Measurements from ENCODE around the gene CXCL11.

CXCL11 gene

GRCh38 chr4:76035799-76036380 lies at the start of gene CXCL11:
Gene CXCL11 (minus strand): TSS chr4:76036070. CDS start chr4:76035987, 83 bp downstream.
- TF ChIP-seq, protein P1, sequence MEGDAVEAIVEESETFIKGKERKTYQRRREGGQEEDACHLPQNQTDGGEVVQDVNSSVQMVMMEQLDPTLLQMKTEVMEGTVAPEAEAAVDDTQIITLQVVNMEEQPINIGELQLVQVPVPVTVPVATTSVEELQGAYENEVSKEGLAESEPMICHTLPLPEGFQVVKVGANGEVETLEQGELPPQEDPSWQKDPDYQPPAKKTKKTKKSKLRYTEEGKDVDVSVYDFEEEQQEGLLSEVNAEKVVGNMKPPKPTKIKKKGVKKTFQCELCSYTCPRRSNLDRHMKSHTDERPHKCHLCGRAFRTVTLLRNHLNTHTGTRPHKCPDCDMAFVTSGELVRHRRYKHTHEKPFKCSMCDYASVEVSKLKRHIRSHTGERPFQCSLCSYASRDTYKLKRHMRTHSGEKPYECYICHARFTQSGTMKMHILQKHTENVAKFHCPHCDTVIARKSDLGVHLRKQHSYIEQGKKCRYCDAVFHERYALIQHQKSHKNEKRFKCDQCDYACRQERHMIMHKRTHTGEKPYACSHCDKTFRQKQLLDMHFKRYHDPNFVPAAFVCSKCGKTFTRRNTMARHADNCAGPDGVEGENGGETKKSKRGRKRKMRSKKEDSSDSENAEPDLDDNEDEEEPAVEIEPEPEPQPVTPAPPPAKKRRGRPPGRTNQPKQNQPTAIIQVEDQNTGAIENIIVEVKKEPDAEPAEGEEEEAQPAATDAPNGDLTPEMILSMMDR (IDR thresholded peaks at IDR 0.05; ENCODE audit: borderline replicate concordance, insufficient read depth, low read depth, low read length): no peak
- H3K4me3 ChIP-seq (ENCODE audit: low read depth, low read length): no peak within 1 kb of the TSS

DNA sequence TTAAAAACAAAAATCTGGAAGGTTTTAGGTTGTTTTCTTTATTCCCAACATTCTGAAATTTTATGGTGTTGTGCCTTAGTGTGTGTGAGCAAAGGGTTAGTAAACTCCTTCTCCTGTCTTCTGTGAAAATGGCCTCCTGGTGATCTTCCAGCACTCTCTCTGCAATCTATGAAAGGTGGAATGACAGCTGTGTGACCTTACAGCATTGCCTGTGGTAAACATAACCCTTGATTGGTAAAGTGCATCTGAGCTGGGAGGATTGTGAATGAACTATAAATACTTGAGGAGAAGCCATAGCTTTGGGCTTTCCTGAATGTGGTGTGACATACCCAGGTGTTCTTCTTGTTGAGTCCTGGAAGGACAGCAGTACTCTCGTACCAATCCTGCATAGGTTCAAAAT lies 48.7 kb upstream of the CXCL11 start:
- TF ChIP-seq, protein P1 (IDR thresholded peaks at IDR 0.05; ENCODE audit: borderline replicate concordance, insufficient read depth, low read depth, low read length): no peak
- H3K4me3 ChIP-seq (ENCODE audit: low read depth, low read length): no peak overlapping the region

- H3K4me3 ChIP-seq (ENCODE audit: low read depth, low read length): no peak overlapping the region
- TF ChIP-seq, protein P1 (IDR thresholded peaks at IDR 0.05; ENCODE audit: borderline replicate concordance, insufficient read depth, low read depth, low read length): no peak
These were observed 47.6 kb upstream of the CXCL11 start for GRCh38 chr4:76083386-76083988.

DNA sequence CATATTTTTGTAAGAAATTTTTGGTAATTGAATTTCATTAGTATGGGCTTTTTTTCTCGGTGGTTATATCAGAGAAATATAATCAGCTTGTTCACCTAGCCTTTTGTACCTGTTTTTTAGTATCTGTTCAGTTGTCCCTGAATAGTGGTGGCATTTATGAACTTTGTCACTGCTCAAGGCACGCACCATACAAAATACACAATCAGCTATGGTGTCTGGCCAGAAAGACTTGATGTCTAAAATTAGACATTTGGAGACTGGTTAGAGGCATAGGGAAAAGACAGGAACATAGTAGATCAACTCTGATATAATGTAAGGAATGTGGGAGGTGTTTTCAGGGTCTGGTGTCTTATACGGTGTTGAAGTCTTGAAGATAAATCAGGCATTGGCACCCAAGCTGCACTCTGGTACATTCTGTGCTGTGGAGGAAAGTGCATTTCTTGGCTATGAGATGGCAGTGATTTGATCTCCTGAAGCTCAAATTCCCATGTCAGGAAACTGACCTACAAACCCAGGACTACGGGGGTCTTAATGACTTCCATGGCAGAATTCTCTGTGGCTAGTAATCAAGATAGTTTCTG lies 42.3 kb upstream of the CXCL11 start:
- H3K4me3 ChIP-seq (ENCODE audit: low read depth, low read length): no peak overlapping the region
- TF ChIP-seq, protein P1 (IDR thresholded peaks at IDR 0.05; ENCODE audit: borderline replicate concordance, insufficient read depth, low read depth, low read length): no peak

DNA sequence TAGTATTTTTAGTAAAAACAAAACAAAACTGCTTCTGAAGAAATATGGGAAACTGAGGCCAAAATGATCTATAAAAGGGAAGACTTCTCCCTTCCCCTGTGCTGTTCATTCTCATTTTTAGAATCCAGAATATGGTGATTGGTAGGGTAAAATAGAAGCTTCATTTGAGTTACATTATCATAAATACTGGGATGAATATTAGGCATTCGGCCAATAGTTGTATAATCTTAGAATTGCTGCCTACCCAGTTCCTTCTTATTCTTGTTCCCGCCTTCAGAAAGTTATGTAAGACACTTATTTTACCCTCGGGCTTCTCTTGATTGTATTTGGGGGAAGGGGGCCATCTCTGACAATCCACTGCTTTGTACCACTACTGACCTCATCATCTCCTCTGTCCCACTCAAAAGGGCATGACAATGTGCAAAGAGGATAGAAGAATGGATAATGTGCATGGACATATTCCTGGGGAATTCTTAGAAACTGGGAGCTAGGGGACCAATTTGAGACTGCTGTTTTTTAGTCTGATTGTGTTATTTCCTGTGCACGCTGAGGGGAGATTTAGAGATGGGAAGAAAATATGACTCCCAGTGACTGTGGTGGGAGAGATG lies 39.2 kb upstream of the CXCL11 start:
- no peak overlapping the region for H3K4me3 ChIP-seq (ENCODE audit: low read depth, low read length)
- TF ChIP-seq, protein P1 (IDR thresholded peaks at IDR 0.05; ENCODE audit: borderline replicate concordance, insufficient read depth, low read depth, low read length): no peak

DNA sequence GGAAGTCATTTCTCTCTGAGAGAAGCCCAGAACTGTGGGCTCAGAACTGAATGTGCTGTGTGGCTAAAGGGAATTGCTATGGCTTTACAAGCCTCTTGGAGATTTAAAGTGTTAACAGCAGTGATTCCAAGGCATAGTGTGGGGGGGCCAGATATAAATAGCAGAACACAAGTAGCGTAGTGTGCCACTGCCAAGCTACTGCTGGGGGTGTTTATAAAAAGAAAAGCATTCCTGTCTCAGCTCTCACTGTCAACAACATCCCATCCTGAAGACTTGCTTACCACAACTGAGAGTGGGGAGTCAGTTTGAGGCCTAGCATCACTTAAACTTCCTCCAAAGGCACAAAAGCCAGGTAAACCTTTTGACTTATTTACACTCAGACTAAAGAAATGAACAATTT lies 38.6 kb upstream of the CXCL11 start, which contains the start of gene ART3:
Gene ART3, plus strand, starts transcription at position 242 of the 400 bp plus-strand sequence. CDS start 1,181 bp downstream, outside the sequence.
- H3K4me3 ChIP-seq (ENCODE audit: low read depth, low read length): no peak within 1 kb of the TSS
- TF ChIP-seq, protein P1 (IDR thresholded peaks at IDR 0.05; ENCODE audit: borderline replicate concordance, insufficient read depth, low read depth, low read length): no peak
